Stomach (tissue), 4 donors: ENCODE measurements around the gene ITCH.
"Not testable (repeated sequence)": the region's sequence is repeated elsewhere in the genome, so short reads cannot be mapped to it uniquely, and the experiment has no call there.

Source experiments
- EP300 ChIP-seq: sonication (generic); formaldehyde crosslinking; IDR thresholded peaks from one replicate; pipeline ENCODE4 v1.6.1; 2017; ENCODE audit warnings: antibody characterized with exemption
- POLR2A ChIP-seq, 4 donors: fragments of 450-650 bp; IDR thresholded peaks; one replicate each; pipeline ENCODE4 v1.6.1; 2016; ENCODE audit warnings: antibody characterized with exemption in 4 of 4, control low read depth in 2 of 4, mild to moderate bottlenecking in 1 of 4, moderate library complexity in 1 of 4
- POLR2AphosphoS5 ChIP-seq, 3 donors: sonication (generic); formaldehyde crosslinking; IDR thresholded peaks; one replicate each; pipeline ENCODE4 v1.6.1; 2016; ENCODE audit warnings: antibody characterized with exemption in 3 of 3
- TF ChIP-seq, protein P1 (sequence below), 7 experiments: fragments of 450-650 bp in 4 of 7; fragments of 200-600 bp in 3 of 7; sonication (generic) in 3 of 7; IDR thresholded peaks; one replicate each; pipeline ENCODE4 v1.5.1; 2016 to 2019; ENCODE audit warnings: antibody characterized with exemption in 7 of 7, control low read depth in 2 of 7, mild to moderate bottlenecking in 1 of 7

DNA sequence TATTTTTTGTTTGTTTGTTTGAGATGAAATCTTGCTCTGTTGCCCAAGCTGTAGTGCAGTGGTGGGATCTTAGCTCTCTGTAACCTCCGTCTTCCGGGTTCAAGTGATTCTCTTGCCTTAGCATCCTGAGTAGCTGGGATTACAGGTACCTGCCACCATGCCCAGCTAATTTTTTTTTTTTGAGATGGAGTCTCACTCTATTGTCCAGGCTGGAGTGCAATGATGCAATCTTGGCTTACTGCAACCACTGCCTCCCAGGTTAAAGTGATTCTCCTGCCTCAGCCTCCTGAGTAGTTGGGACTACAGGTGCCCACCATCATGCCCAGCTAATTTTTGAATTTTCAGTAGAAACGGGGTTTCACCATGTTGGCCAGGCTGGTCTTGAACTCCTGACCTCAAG lies 78.3 kb downstream of the ITCH start:
- TF ChIP-seq, protein P1, sequence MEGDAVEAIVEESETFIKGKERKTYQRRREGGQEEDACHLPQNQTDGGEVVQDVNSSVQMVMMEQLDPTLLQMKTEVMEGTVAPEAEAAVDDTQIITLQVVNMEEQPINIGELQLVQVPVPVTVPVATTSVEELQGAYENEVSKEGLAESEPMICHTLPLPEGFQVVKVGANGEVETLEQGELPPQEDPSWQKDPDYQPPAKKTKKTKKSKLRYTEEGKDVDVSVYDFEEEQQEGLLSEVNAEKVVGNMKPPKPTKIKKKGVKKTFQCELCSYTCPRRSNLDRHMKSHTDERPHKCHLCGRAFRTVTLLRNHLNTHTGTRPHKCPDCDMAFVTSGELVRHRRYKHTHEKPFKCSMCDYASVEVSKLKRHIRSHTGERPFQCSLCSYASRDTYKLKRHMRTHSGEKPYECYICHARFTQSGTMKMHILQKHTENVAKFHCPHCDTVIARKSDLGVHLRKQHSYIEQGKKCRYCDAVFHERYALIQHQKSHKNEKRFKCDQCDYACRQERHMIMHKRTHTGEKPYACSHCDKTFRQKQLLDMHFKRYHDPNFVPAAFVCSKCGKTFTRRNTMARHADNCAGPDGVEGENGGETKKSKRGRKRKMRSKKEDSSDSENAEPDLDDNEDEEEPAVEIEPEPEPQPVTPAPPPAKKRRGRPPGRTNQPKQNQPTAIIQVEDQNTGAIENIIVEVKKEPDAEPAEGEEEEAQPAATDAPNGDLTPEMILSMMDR (IDR thresholded peaks at IDR 0.05), result not testable (repeated sequence)
- TF ChIP-seq POLR2AphosphoS5 (IDR thresholded peaks at IDR 0.05); EP300; POLR2A (IDR thresholded peaks at IDR 0.05): not testable (repeated sequence)
